Measurements from ENCODE around the gene GLI2. TPM values are rescaled to one million over a fixed set of nuclear protein-coding genes. Genes with fewer than 3 reads are reported as not detected.
A peak's percentile ranks its signal among the peaks of the same experiment; 100 is the strongest.

Gene GLI2
- total RNA-seq, 4 donors from 2014 or later: 7.1 to 25.3 (median 11.8) TPM

GRCh38 chr2:120743657-120744056, 8.0 kb downstream of the GLI2 start:
- Histone ChIP-seq H3K4me1 (peaks cover 4 to 38% (median 31%) of the 10 kb centered on the region in 4 donors), H3K27me3 (peaks cover 0 to 23% (median 0%) of the 10 kb centered on the region in 4 donors), H3K27ac (replicated peaks in 1 of 4) (no peak overlapping the region), H3K4me3 (no peak overlapping the region), H3K36me3 (no peaks in the 10 kb centered on the region), H3K9me3 (no peaks in the 10 kb centered on the region)
- WGBS: 95% methylated on average over 5 of the region's 5 CpGs
- intact Hi-C loops (cut with DNase I): loop anchor here (10.0 kb wide), 1 partner anchor 61 kb away; no protein-coding TSS in a partner anchor
- DNase-seq (ENCODE audit: extremely low spot score): peak; percentile 88
- TF ChIP-seq CTCF (IDR thresholded peaks at IDR 0.05) (no peak), EP300 (IDR thresholded peaks at IDR 0.05) (no peak), POLR2A (IDR thresholded peaks at IDR 0.05; ENCODE audit: low read depth) (no peak), POLR2AphosphoS5 (IDR thresholded peaks at IDR 0.05) (no peak)

- intact Hi-C loops (cut with DNase I): loop anchor here (10.0 kb wide), 1 partner anchor 60 kb away; no protein-coding TSS in a partner anchor
- DNase-seq (ENCODE audit: extremely low spot score): peak; percentile 17
- no peak overlapping the region for H3K4me3 ChIP-seq
- no peak overlapping the region for H3K27ac ChIP-seq (replicated peaks in 1 of 4)
- peaks cover 4 to 27% (median 20%) of the 10 kb centered on the region in 4 donors for H3K4me1 ChIP-seq
- no peaks in the 10 kb centered on the region for H3K36me3 ChIP-seq
- peaks cover 0 to 23% (median 0%) of the 10 kb centered on the region in 4 donors for H3K27me3 ChIP-seq
- no peak for TF ChIP-seq EP300 (IDR thresholded peaks at IDR 0.05)
- H3K9me3 ChIP-seq: no peaks in the 10 kb centered on the region
Observed at GRCh38 chr2:120744817-120745216, 9.1 kb downstream of the GLI2 start.

GRCh38 chr2:120745420-120746111, 9.9 kb downstream of the GLI2 start:
- Histone ChIP-seq H3K4me3 (no peak overlapping the region), H3K36me3 (no peaks in the 10 kb centered on the region), H3K4me1 (peaks cover 4 to 31% (median 20%) of the 10 kb centered on the region in 4 donors), H3K9me3 (no peaks in the 10 kb centered on the region), H3K27me3 (peaks cover 0 to 23% (median 0%) of the 10 kb centered on the region in 4 donors), H3K27ac (replicated peaks in 1 of 4) (no peak overlapping the region)
- WGBS: 98% methylated on average over 5 of the region's 6 CpGs
- peak; percentile 60 for DNase-seq (ENCODE audit: extremely low spot score)
- TF ChIP-seq POLR2AphosphoS5 (IDR thresholded peaks at IDR 0.05) (no peak), POLR2A (IDR thresholded peaks at IDR 0.05; ENCODE audit: low read depth) (no peak), EP300 (IDR thresholded peaks at IDR 0.05) (no peak), CTCF (IDR thresholded peaks at IDR 0.05) (no peak)
- intact Hi-C loops (cut with DNase I): loop anchor here (10.0 kb wide), 1 partner anchor 59 kb away; no protein-coding TSS in a partner anchor

GRCh38 chr2:120746144-120746543, 10.5 kb downstream of the GLI2 start:
- H3K9me3 ChIP-seq: no peaks in the 10 kb centered on the region
- H3K27ac ChIP-seq (replicated peaks in 1 of 4): no peak overlapping the region
- 81% methylated on average over 4 of the region's 4 CpGs for WGBS
- H3K27me3 ChIP-seq: peaks cover 0 to 22% (median 0%) of the 10 kb centered on the region in 4 donors
- H3K4me3 ChIP-seq: no peak overlapping the region
- peaks cover 4 to 28% (median 15%) of the 10 kb centered on the region in 4 donors for H3K4me1 ChIP-seq
- intact Hi-C loops (cut with DNase I): loop anchor here (10.0 kb wide), 1 partner anchor 59 kb away; no protein-coding TSS in a partner anchor
- TF ChIP-seq POLR2AphosphoS5 (IDR thresholded peaks at IDR 0.05) (no peak), POLR2A (IDR thresholded peaks at IDR 0.05; ENCODE audit: low read depth) (no peak), EP300 (IDR thresholded peaks at IDR 0.05) (no peak), CTCF (IDR thresholded peaks at IDR 0.05) (no peak)
- DNase-seq (ENCODE audit: extremely low spot score): no peak
- no peaks in the 10 kb centered on the region for H3K36me3 ChIP-seq

- intact Hi-C loops (cut with DNase I): loop anchor here (10.0 kb wide), 1 partner anchor 58 kb away; no protein-coding TSS in a partner anchor
Observed at GRCh38 chr2:120747281-120747680, 11.6 kb downstream of the GLI2 start.

More at GRCh38 chr2:120747281-120747680, 11.6 kb downstream of the GLI2 start:
- Histone ChIP-seq H3K27me3 (peaks cover 0 to 11% (median 0%) of the 10 kb centered on the region in 4 donors), H3K9me3 (no peaks in the 10 kb centered on the region), H3K27ac (replicated peaks in 1 of 4) (no peak overlapping the region), H3K4me1 (peaks cover 0 to 17% (median 3%) of the 10 kb centered on the region in 4 donors), H3K36me3 (no peaks in the 10 kb centered on the region), H3K4me3 (no peak overlapping the region)
- 100% methylated on average over 2 of the region's 2 CpGs for WGBS
- TF ChIP-seq POLR2A (IDR thresholded peaks at IDR 0.05; ENCODE audit: low read depth) (no peak), EP300 (IDR thresholded peaks at IDR 0.05) (no peak), POLR2AphosphoS5 (IDR thresholded peaks at IDR 0.05) (no peak), CTCF (IDR thresholded peaks at IDR 0.05) (no peak)
- DNase-seq (ENCODE audit: extremely low spot score): peak; percentile 87
